OCI-LY1 (cell line): ENCODE results near the gene TLCD2.
A peak's percentile ranks its signal among the peaks of the same experiment; 100 is the strongest.

Experiments
- H2AFZ ChIP-seq: fragments of 200-600 bp; sonication (generic), shearing (Covaris generic); 2 replicates; pipeline ENCODE4 v1.6.0; 2014; ENCODE audit warnings: antibody characterized with exemption, mild to moderate bottlenecking, low read length
- H3F3A ChIP-seq: fragments of 200-600 bp; sonication (generic), shearing (Covaris generic); 2 replicates; pipeline ENCODE4 v1.6.0; 2014; ENCODE audit warnings: mild to moderate bottlenecking, antibody characterized with exemption, low read length, moderate library complexity; ENCODE audit not compliant: insufficient read depth
- H3K27ac ChIP-seq: fragments of 200-600 bp; sonication (generic); 2 replicates; pipeline ENCODE4 v1.5.1; 2014; ENCODE audit warnings: low read length, mixed run types, mild to moderate bottlenecking, low read depth; ENCODE audit not compliant: poor library complexity, severe bottlenecking
- H3K27me3 ChIP-seq: fragments of 200-600 bp; sonication (generic); 2 replicates; pipeline ENCODE4 v1.6.0; 2014; ENCODE audit warnings: antibody characterized with exemption, mild to moderate bottlenecking, low read length, moderate library complexity; ENCODE audit not compliant: insufficient read depth
- H3K36me3 ChIP-seq: fragments of 200-600 bp; sonication (generic); 2 replicates; pipeline ENCODE4 v1.6.1; 2014; ENCODE audit warnings: mild to moderate bottlenecking, antibody characterized with exemption, low read length, moderate library complexity, mixed read lengths; ENCODE audit not compliant: insufficient read depth
- H3K4me1 ChIP-seq: fragments of 200-600 bp; sonication (generic); 2 replicates; pipeline ENCODE4 v1.5.1; 2014; ENCODE audit warnings: mild to moderate bottlenecking, low read length, moderate library complexity; ENCODE audit not compliant: insufficient read depth, severe bottlenecking
- H3K4me2 ChIP-seq: fragments of 200-600 bp; sonication (generic), shearing (Covaris generic); 2 replicates; pipeline ENCODE4 v1.6.1; 2014; ENCODE audit warnings: low read length
- H3K4me3 ChIP-seq: fragments of 200-600 bp; sonication (generic); 2 replicates; pipeline ENCODE4 v1.5.1; 2014; ENCODE audit warnings: low read length, low read depth, mild to moderate bottlenecking, mixed read lengths; ENCODE audit not compliant: poor library complexity, severe bottlenecking
- H3K79me2 ChIP-seq: fragments of 200-600 bp; shearing (Covaris generic); 2 replicates; pipeline ENCODE4 v1.6.1; 2016; ENCODE audit warnings: mixed run types, low read length, mixed read lengths; ENCODE audit not compliant: insufficient read depth
- H3K9ac ChIP-seq: fragments of 200-600 bp; sonication (generic), shearing (Covaris generic); 2 replicates; pipeline ENCODE4 v1.6.1; 2014; ENCODE audit warnings: mild to moderate bottlenecking, low read length, mixed read lengths
- H3K9me2 ChIP-seq: fragments of 200-600 bp; sonication (generic), shearing (Covaris generic); 2 replicates; pipeline ENCODE4 v1.6.1; 2014; ENCODE audit warnings: low read depth, mild to moderate bottlenecking, low read length, mixed read lengths
- H3K9me3 ChIP-seq: fragments of 200-600 bp; shearing (Covaris generic); 2 replicates; pipeline ENCODE4 v1.6.1; 2014; ENCODE audit warnings: low read length, mixed read lengths
- H4K20me1 ChIP-seq: fragments of 200-600 bp; sonication (generic), shearing (Covaris generic); 2 replicates; pipeline ENCODE4 v1.6.0; 2016; ENCODE audit warnings: mild to moderate bottlenecking, low read length; ENCODE audit not compliant: insufficient read depth
- CTCF ChIP-seq: fragments of 200-600 bp; sonication (generic), shearing (Covaris generic); IDR thresholded peaks from 2 replicates; pipeline ENCODE4 v1.5.1; 2017; ENCODE audit warnings: mild to moderate bottlenecking, antibody characterized with exemption, low read length, moderate library complexity, mixed read lengths
- EZH2 ChIP-seq: fragments of 200-600 bp; sonication (generic), shearing (Covaris generic); IDR thresholded peaks from 2 replicates; pipeline ENCODE4 v1.8.0; 2017; ENCODE audit warnings: borderline replicate concordance, mixed run types, mild to moderate bottlenecking, antibody characterized with exemption, low read length, moderate library complexity, mixed read lengths

Gene TLCD2

GRCh38 chr17:1713878-1714426, 3.8 kb upstream of the TLCD2 start:
- Histone ChIP-seq H3K4me1 (peaks cover 29% of the 10 kb centered on the region), H3F3A (peaks cover 4% of the 10 kb centered on the region; the same call in 1 of the 2 replicates), H3K27me3 (peaks cover 4% of the 10 kb centered on the region; the same call in 1 of the 2 replicates), H2AFZ (no peak overlapping the region), H3K9ac (no peak overlapping the region), H3K79me2 (no peaks in the 10 kb centered on the region), H3K27ac (no peak overlapping the region), H3K36me3 (no peaks in the 10 kb centered on the region), H3K4me3 (no peak overlapping the region), H3K4me2 (no peak overlapping the region), H4K20me1 (no peaks in the 10 kb centered on the region), H3K9me3 (no peaks in the 10 kb centered on the region), H3K9me2 (no peaks in the 10 kb centered on the region)
- TF ChIP-seq CTCF (peak; percentile 52; the same call in 1 of the 2 replicates), EZH2 (no peak)

- Histone ChIP-seq H2AFZ (no peak overlapping the region), H3K36me3 (no peaks in the 10 kb centered on the region), H3K9me3 (no peaks in the 10 kb centered on the region), H3K79me2 (no peaks in the 10 kb centered on the region), H3K27me3 (peaks cover 4% of the 10 kb centered on the region; the same call in 1 of the 2 replicates), H3F3A (0 out of 2 replicates have a peak, but pooled peaks cover 4% of the 10 kb centered on the region), H3K9ac (no peak overlapping the region), H3K27ac (no peak overlapping the region), H3K4me2 (no peak overlapping the region), H3K4me1 (peaks cover 27% of the 10 kb centered on the region), H3K4me3 (no peak overlapping the region), H4K20me1 (no peaks in the 10 kb centered on the region), H3K9me2 (no peaks in the 10 kb centered on the region)
- TF ChIP-seq CTCF, result no peak
- TF ChIP-seq EZH2, result no peak
Measured at GRCh38 chr17:1713160-1713877, 3.1 kb upstream of the TLCD2 start.

GRCh38 chr17:1712271-1712670, 2.1 kb upstream of the TLCD2 start:
- no peaks in the 10 kb centered on the region for H3K79me2 ChIP-seq
- no peaks in the 10 kb centered on the region for H3K9me2 ChIP-seq
- H3K9ac ChIP-seq, result no peak overlapping the region
- no peaks in the 10 kb centered on the region for H3K36me3 ChIP-seq
- no peak overlapping the region for H3K27ac ChIP-seq
- no peak overlapping the region for H3K4me2 ChIP-seq
- peaks cover 4% of the 10 kb centered on the region; the same call in 1 of the 2 replicates for H3K27me3 ChIP-seq
- no peaks in the 10 kb centered on the region for H3K9me3 ChIP-seq
- H3F3A ChIP-seq, result 0 out of 2 replicates have a peak, but pooled peaks cover 4% of the 10 kb centered on the region
- TF ChIP-seq EZH2 (no peak), CTCF (no peak)
- H3K4me1 ChIP-seq, result peaks cover 16% of the 10 kb centered on the region
- no peak overlapping the region for H3K4me3 ChIP-seq
- H2AFZ ChIP-seq, result no peak overlapping the region
- H4K20me1 ChIP-seq, result no peaks in the 10 kb centered on the region
